Measurements from ENCODE around the gene EFNA1.
A peak's percentile ranks its signal among the peaks of the same experiment; 100 is the strongest.

Gene EFNA1

GRCh38 chr1:155127105-155127966 is at the start of gene EFNA1:
EFNA1 (plus strand) TSS chr1:155127876; CDS start chr1:155127978, 102 bp downstream.
- DNase-seq (ENCODE audit: low spot score) = peak; percentile 89

- DNase-seq (ENCODE audit: low spot score) = peak; percentile 94
These were observed 49.0 kb upstream of the EFNA1 start, which contains the start of gene EFNA3 for GRCh38 chr1:155078469-155079209. EFNA3 (plus strand) TSS chr1:155078837; CDS start chr1:155078942, 105 bp downstream.

- no peak for DNase-seq (ENCODE audit: low spot score)
These were observed 48.5 kb upstream of the EFNA1 start for GRCh38 chr1:155079210-155079486.

GRCh38 chr1:155079487-155080311 is 48.0 kb upstream of the EFNA1 start:
- peak; percentile 64 for DNase-seq (ENCODE audit: low spot score)

GRCh38 chr1:155080312-155081228 is 47.1 kb upstream of the EFNA1 start:
- DNase-seq (ENCODE audit: low spot score) = peak; percentile 69

GRCh38 chr1:155081472-155082300 is 46.0 kb upstream of the EFNA1 start:
- DNase-seq (ENCODE audit: low spot score) = peak; percentile 39

- DNase-seq (ENCODE audit: low spot score) = peak; percentile 48
These were observed 45.2 kb upstream of the EFNA1 start for GRCh38 chr1:155082301-155083051.

- DNase-seq (ENCODE audit: low spot score) = peak; percentile 23
These were observed 44.6 kb upstream of the EFNA1 start for GRCh38 chr1:155083052-155083541.

GRCh38 chr1:155083865-155084721 is 43.6 kb upstream of the EFNA1 start:
- DNase-seq (ENCODE audit: low spot score) = peak; percentile 46

GRCh38 chr1:155084722-155085503 is 42.8 kb upstream of the EFNA1 start:
- peak; percentile 96 for DNase-seq (ENCODE audit: low spot score)

- DNase-seq (ENCODE audit: low spot score) = peak; percentile 63
These were observed 42.1 kb upstream of the EFNA1 start for GRCh38 chr1:155085504-155086127.

GRCh38 chr1:155086128-155086741 is 41.4 kb upstream of the EFNA1 start:
- DNase-seq (ENCODE audit: low spot score) = peak; percentile 91

GRCh38 chr1:155086856-155087535 is 40.7 kb upstream of the EFNA1 start:
- DNase-seq (ENCODE audit: low spot score) = peak; percentile 17

GRCh38 chr1:155091071-155092051 is 36.3 kb upstream of the EFNA1 start:
- peak; percentile 95 for DNase-seq (ENCODE audit: low spot score)

GRCh38 chr1:155092131-155092530 is 35.5 kb upstream of the EFNA1 start:
- DNase-seq (ENCODE audit: low spot score) = peak; percentile 25

Measured in D341Med (cell line).